Activated T-cell treated with anti-CD3 and anti-CD28 coated beads, Interleukin-2, amount 50 U/mL, for 72 hours (primary cell): ENCODE data around the gene WDFY4. TPM values are rescaled to one million over a fixed set of nuclear protein-coding genes. Genes with fewer than 3 reads are reported as not detected.

ENCODE experiments used
- ATAC-seq, 2 donors: fragments of 150-1000 bp; cut with Tn5 transposase; replicated peaks in 1 of 2; 2 replicates each; pipeline ENCODE4 v1.10.0; 2021; ENCODE audit warnings: moderate library complexity in 2 of 2, mild to moderate bottlenecking in 1 of 2
- DNase-seq, 2 donors: peaks; one replicate each; pipeline ENCODE4 v3.0.0; 2021 to 2022; ENCODE audit warnings: mixed read lengths in 1 of 2
- H3K27ac Mint-ChIP-seq: one replicate; pipeline ENCODE4 v1.8.0; 2022; ENCODE audit warnings: mild to moderate bottlenecking, moderate library complexity, mixed read lengths
- H3K27me3 Mint-ChIP-seq: one replicate; pipeline ENCODE4 v1.8.0; 2022; ENCODE audit warnings: low read depth, mixed read lengths
- H3K36me3 Mint-ChIP-seq, 2 donors: one replicate each; pipeline ENCODE4 v1.8.0; 2022; ENCODE audit warnings: mixed read lengths in 2 of 2, mild to moderate bottlenecking in 1 of 2; ENCODE audit not compliant: insufficient read depth in 2 of 2
- H3K4me1 Mint-ChIP-seq: one replicate; pipeline ENCODE4 v1.8.0; 2022; ENCODE audit warnings: low read depth, mixed read lengths
- H3K4me3 Mint-ChIP-seq, 2 donors: one replicate each; pipeline ENCODE4 v1.8.0; 2022; ENCODE audit warnings: mild to moderate bottlenecking in 2 of 2, mixed read lengths in 2 of 2, moderate library complexity in 2 of 2
- H3K9me3 Mint-ChIP-seq, 2 donors: one replicate each; pipeline ENCODE4 v1.8.0; 2022; ENCODE audit warnings: mixed read lengths in 2 of 2
- total RNA-seq, 2 donors: library from RNA; stranded (reverse); gene quantifications; one replicate each; pipeline ENCODE4 v1.2.3, GENCODE V29; 2022

The WDFY4 gene
- total RNA-seq, 2 donors from 2014 or later: 0.58 to 1.7 TPM

DNA sequence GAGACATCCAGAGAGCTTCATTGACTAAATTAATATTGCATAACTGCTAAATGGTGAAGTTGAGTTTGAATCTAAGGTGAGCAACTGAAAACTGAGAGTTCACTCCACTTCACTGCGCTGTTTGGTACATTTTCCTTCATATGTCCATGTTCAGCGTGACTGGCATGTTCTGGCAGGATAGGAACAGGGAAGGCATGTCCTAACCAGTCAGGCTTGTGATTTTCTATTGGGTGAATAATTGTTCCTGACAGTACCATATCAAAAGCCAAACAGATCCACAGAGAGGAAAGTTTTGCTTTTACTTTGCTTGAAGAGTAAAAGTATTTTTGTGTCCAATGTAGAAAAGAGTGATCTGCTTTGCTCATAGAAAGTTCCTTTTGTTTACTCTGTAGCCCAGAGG is 53.2 kb downstream of the WDFY4 start:
- no peak overlapping the region for H3K4me3 Mint-ChIP-seq
- H3K36me3 Mint-ChIP-seq: no peaks in the 10 kb centered on the region
- H3K4me1 Mint-ChIP-seq: no peaks in the 10 kb centered on the region
- H3K27ac Mint-ChIP-seq: no peak overlapping the region
- DNase-seq: no peak
- H3K27me3 Mint-ChIP-seq: no peaks in the 10 kb centered on the region
- ATAC-seq: no peak
- H3K9me3 Mint-ChIP-seq: no peaks in the 10 kb centered on the region

DNA sequence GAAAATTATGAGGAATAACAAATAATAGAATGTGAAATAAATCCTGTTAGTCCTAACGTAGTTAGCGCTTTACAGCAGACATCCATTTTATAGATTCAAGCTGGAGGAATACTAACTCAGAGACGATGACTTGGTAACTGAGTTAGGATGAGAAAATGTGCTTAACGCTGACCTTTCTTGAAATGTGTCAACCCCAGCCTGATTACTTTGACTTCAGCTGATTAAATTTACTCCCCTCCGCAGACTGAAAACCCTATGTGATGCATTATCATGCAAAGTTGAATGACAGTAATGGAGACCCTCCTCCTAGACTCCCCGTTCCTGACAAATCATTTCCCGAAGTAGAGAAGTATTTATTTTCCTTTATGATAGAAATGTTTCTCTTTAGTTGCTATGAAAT is 54.5 kb downstream of the WDFY4 start:
- Mint-ChIP-seq H3K4me1 (no peaks in the 10 kb centered on the region), H3K9me3 (no peaks in the 10 kb centered on the region), H3K27me3 (no peaks in the 10 kb centered on the region), H3K36me3 (no peaks in the 10 kb centered on the region), H3K4me3 (no peak overlapping the region), H3K27ac (no peak overlapping the region)
- ATAC-seq: no peak
- no peak for DNase-seq

DNA sequence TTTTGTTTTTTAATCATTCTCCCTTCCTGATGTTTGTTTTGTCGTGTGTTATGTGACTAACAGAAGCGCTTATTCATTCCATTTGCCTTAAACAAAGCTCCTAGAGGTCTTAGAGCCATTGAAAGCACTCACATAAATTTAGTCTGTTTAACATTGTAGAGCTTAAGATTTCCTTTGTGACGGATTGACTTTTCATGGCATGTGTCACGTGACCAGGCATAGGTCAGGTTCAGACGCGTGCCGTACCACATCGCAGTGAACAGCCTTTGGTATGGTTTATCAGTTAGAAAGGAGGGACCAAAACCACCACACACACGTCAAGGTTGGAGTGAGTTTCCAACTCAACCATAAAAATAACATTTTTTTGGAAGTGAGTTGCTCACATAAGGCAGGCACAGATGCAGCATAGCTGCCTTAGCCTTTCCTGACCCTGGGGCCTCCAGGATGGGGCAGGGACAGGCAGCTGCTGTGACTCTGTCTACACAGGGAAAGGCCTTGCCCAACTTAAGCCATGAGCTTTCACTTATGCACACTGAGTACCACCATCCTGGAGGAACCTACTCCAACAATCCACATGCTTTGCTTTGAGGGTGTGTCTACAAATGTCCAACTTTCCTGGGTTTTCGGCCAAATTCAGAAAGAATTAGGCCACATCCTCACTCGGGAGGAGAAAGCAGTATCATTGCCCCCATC is 55.5 kb downstream of the WDFY4 start:
- Mint-ChIP-seq H3K27ac (no peak overlapping the region), H3K36me3 (no peaks in the 10 kb centered on the region), H3K27me3 (no peaks in the 10 kb centered on the region), H3K4me3 (no peak overlapping the region), H3K9me3 (no peaks in the 10 kb centered on the region), H3K4me1 (no peaks in the 10 kb centered on the region)
- ATAC-seq (no peak), DNase-seq (no peak)

DNA sequence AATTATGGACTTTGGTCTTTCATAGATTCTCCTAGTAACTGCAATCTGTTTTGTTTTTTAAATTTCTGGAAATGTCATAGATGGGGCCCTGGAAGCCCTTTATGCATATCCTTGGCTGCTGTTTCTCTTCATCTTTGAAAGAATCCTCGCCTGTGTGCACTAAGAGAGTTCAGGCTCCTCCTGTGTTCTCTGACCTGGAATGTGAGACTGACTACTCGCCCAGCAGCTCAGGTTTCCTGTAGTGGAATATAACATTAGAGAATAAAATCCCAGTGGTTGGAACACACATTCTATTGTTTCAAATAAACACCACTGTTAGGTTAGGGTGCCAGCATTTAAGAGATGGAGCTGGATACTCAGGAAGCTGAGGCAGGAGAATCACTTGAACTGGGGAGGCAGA is 56.3 kb downstream of the WDFY4 start:
- H3K36me3 Mint-ChIP-seq: no peaks in the 10 kb centered on the region
- ATAC-seq (no peak), DNase-seq (no peak)
- no peak overlapping the region for H3K4me3 Mint-ChIP-seq
- no peaks in the 10 kb centered on the region for H3K4me1 Mint-ChIP-seq
- H3K27ac Mint-ChIP-seq: no peak overlapping the region
- H3K9me3 Mint-ChIP-seq: no peaks in the 10 kb centered on the region
- no peaks in the 10 kb centered on the region for H3K27me3 Mint-ChIP-seq

DNA sequence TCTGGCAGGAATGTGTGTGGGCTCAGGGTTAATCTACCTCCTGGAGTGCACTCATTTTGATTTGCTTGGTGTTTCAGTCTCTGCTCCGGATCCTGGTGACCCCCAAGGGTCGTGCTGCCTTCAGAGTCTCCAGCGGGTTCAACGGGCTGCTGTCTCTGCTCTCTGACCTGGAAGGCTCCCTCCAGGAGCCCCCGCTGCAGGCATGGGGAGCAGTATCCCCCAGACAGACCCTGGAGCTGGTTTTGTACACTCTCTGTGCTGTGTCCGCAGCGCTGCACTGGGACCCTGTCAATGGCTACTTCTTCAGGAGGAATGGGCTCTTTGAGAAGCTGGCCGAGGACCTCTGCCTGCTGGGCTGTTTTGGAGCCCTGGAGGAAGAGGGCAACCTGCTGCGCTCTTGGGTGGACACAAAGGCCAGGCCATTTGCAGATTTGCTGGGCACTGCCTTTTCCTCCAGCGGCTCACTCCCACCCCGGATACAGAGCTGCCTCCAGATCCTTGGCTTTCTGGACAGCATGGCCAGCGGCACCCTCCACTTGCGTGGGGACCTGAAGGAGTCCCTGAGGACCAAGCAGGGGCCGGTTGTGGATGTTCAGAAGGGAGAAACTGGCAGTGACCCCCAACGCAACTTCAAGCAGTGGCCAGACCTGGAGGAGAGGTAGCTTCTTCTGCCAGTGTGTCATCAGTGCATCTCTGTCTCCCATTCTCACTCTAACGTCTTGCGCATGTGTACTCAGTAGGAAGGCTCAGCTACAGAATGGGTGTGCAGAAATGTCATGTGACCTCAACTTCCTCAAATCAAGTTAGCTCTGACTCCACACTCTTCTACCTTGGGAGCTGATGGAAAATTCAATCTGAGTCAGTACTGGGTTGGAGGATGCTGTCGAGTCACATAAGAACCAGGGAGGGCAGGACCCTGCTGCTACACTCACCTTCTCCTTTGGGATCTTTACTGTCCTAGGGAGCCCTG is 58.5 kb downstream of the WDFY4 start:
- Mint-ChIP-seq H3K27me3 (no peaks in the 10 kb centered on the region), H3K4me1 (no peaks in the 10 kb centered on the region), H3K4me3 (no peak overlapping the region), H3K9me3 (peaks cover 2 to 4% of the 10 kb centered on the region in 2 donors), H3K27ac (no peak overlapping the region), H3K36me3 (peaks cover 0 to 1% of the 10 kb centered on the region in 2 donors)
- no peak for DNase-seq
- ATAC-seq: no peak

DNA sequence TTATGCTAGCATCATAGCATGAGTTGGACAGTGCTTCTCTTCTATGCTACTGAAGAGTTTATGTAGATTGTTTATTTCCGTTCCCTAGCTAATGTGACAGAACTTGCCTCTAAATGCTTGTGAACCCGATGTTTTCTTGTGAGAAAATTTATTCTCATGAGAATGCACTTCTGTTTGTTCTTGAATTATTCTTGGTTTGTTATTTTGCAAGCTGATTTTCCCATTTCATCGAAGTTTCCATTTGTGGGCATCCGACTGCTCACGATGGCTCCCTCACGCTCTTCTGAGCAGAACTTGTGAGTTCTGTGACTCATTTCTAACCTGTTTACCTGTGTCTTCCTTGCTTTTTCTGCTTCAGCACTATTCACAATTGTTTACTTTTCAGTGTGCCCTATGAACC is 59.9 kb downstream of the WDFY4 start:
- H3K4me3 Mint-ChIP-seq: no peak overlapping the region
- H3K36me3 Mint-ChIP-seq: peaks cover 0 to 1% of the 10 kb centered on the region in 2 donors
- H3K27me3 Mint-ChIP-seq: no peaks in the 10 kb centered on the region
- no peak overlapping the region for H3K27ac Mint-ChIP-seq
- DNase-seq: no peak
- peaks cover 4 to 5% of the 10 kb centered on the region in 2 donors for H3K9me3 Mint-ChIP-seq
- no peaks in the 10 kb centered on the region for H3K4me1 Mint-ChIP-seq
- no peak for ATAC-seq

DNA sequence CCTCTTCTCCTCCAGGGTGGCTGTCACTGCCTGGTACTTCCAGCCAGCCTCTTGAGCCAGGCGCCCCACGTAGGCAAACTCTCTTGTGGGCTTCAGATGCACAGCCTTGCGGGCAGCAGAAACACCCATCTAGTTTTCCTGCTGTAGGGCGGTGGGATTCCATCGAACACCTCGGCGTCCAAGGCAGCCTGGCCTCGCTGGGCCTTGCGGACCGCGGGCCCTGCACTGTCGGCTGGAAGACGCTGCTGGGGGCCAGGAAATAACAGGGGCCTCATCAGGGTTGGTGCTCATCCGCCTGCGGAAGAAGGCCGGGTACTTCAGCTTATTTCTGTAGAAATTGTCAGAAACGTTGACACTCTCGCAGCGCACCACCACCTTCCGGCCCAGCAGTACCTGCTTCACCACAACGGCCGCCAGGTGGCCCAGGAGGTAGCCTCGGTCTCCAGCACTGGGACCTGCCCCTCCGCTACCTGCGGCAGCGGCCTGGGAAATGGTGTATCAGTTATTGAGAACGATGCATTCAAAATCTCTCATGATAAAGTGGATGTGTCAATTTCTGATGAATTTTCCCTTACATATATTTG is 61.1 kb downstream of the WDFY4 start:
- no peaks in the 10 kb centered on the region for H3K27me3 Mint-ChIP-seq
- DNase-seq (no peak), ATAC-seq (no peak)
- no peak overlapping the region for H3K4me3 Mint-ChIP-seq
- no peaks in the 10 kb centered on the region for H3K4me1 Mint-ChIP-seq
- H3K27ac Mint-ChIP-seq: no peak overlapping the region
- H3K36me3 Mint-ChIP-seq: peaks cover 0 to 1% of the 10 kb centered on the region in 2 donors
- peaks cover 4 to 5% of the 10 kb centered on the region in 2 donors for H3K9me3 Mint-ChIP-seq

DNA sequence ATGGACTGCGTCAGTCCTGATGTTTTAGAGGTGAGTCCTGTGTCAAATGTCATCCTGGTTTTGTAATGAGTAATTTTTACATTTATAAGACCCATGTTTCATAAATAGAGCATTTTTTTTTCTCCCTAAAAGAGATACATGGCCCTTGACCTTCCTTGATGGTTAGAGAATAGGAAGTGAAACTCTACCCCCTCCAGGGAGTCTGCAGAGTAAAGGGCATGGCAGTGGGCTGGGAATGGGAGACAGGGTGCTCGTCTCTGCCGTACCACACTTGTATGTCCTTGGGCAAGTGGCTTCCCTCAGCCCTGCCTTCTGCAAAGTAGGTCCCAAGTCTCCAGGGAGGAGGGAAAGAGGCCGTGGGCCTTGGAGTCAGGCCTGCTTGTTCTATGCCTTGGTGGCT is 63.9 kb downstream of the WDFY4 start:
- Mint-ChIP-seq H3K4me1 (no peaks in the 10 kb centered on the region), H3K36me3 (peaks cover 0 to 1% of the 10 kb centered on the region in 2 donors), H3K4me3 (no peak overlapping the region), H3K27ac (no peak overlapping the region), H3K27me3 (no peaks in the 10 kb centered on the region), H3K9me3 (peaks cover 4 to 5% of the 10 kb centered on the region in 2 donors)
- no peak for ATAC-seq
- no peak for DNase-seq

DNA sequence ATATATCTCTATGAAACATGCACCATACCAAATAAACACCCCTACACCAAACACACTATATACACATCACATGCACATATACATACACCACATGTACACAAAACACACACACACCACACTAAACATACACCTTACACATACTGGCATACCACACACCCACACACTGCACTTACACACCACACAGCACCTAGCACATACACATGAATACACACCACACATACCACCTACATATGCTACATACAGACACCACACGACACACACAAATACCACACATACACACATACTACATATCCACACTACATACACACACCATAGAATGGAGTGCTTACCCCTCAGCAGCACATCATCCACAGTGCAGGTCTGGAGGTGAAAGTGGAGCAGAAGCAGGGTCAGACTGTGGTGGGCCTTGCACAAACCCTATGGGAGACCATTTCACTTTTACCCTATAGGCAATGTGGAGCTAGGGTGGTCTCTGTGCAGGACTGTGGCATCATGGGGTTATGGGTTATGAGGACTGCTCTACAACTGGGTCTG is 64.6 kb downstream of the WDFY4 start:
- Mint-ChIP-seq H3K9me3 (peaks cover 4 to 5% of the 10 kb centered on the region in 2 donors), H3K27ac (no peak overlapping the region), H3K4me1 (no peaks in the 10 kb centered on the region), H3K36me3 (peaks cover 0 to 1% of the 10 kb centered on the region in 2 donors), H3K27me3 (no peaks in the 10 kb centered on the region), H3K4me3 (no peak overlapping the region)
- DNase-seq (no peak), ATAC-seq (no peak)

DNA sequence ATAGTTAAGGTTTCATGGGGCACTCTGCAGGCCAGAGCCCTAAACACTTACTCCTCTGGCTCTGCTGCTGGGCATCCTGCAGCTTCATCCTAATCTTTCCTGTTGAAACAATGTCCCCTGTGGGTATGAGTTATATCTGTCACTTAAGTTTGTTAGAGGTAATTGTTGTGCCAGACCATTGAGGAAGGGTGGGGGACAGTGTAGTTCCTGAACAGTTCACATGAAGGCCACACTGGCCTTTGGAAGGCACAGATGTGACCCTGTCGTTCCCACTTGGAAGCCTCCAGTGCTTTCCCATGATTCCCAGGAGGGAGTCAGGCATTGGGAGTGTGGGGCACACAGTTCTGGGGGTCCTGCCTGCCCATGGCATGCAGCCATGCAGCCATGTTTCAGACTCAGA is 65.3 kb downstream of the WDFY4 start:
- ATAC-seq (no peak), DNase-seq (no peak)
- Mint-ChIP-seq H3K4me3 (no peak overlapping the region), H3K27ac (no peak overlapping the region), H3K4me1 (no peaks in the 10 kb centered on the region), H3K36me3 (peaks cover 0 to 1% of the 10 kb centered on the region in 2 donors), H3K27me3 (no peaks in the 10 kb centered on the region), H3K9me3 (peaks cover 4 to 5% of the 10 kb centered on the region in 2 donors)

DNA sequence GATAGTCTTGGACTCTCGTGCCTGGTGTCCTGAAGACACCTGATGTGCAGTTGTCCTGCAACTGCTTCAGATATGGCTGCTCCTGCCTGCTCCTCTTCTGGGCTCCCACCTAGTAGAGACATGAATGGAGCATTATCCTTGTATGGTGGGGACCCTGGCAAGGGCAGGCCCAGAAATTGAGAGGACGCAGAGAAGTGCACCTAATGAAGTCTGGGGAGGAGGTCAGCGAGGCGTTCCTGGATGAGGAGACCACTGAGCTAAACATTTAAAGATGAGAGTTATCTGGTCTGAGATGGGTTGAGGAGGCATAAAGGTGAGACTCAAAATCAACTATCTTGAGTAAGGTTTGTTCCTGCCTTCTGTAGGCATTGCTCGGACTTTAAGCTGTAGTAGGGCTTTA is 66.3 kb downstream of the WDFY4 start:
- no peak overlapping the region for H3K27ac Mint-ChIP-seq
- ATAC-seq (no peak), DNase-seq (no peak)
- peaks cover 4 to 5% of the 10 kb centered on the region in 2 donors for H3K9me3 Mint-ChIP-seq
- H3K4me1 Mint-ChIP-seq: no peaks in the 10 kb centered on the region
- H3K36me3 Mint-ChIP-seq: peaks cover 0 to 1% of the 10 kb centered on the region in 2 donors
- no peaks in the 10 kb centered on the region for H3K27me3 Mint-ChIP-seq
- no peak overlapping the region for H3K4me3 Mint-ChIP-seq

DNA sequence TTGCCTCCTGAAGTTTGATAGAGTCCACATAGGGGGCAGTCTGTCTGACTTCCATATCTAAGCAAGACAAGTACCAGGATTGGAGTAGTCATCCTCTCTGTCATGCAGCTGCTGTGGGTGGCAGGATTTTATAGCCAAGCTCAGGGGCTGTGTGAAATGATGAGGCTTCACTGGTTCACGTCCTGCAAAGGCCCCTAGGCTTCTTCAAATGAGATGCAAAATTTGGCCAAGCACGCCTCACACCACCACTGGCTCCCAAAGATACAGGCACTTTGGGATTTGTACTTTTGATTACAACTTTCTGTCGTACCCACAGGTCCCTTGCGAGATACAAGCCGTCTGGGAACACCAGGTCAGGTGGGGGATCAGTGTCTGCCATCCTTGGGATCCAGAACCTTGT is 67.1 kb downstream of the WDFY4 start:
- no peak overlapping the region for H3K4me3 Mint-ChIP-seq

DNA sequence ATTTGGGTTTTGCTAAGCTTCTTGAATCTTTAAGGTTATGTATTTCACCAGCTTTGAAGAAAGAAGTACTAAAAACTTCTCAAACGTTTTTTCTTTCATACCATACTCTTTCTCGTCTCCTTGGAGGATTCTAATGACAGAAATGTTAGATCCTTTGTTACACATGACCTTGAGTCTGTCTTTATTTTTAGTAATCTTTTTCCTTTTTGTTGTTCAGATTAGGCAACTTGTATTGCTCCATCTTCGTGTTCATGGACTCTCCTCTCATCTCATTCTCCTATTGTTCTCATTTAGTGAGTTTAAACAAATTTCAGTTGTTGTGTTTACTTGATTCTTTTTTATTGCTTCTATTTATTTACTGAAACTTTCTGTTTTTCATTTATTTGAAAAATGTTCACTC is 73.7 kb downstream of the WDFY4 start:
- no peaks in the 10 kb centered on the region for H3K36me3 Mint-ChIP-seq
- no peak for DNase-seq
- no peak for ATAC-seq

More for the DNA sequence above, 67.1 kb downstream of the WDFY4 start:
- Mint-ChIP-seq H3K27me3 (no peaks in the 10 kb centered on the region), H3K27ac (no peak overlapping the region), H3K4me1 (no peaks in the 10 kb centered on the region), H3K9me3 (peaks cover 4 to 5% of the 10 kb centered on the region in 2 donors), H3K36me3 (peaks cover 0 to 1% of the 10 kb centered on the region in 2 donors)
- ATAC-seq: no peak
- no peak for DNase-seq

More for the DNA sequence above, 73.7 kb downstream of the WDFY4 start:
- no peak overlapping the region for H3K4me3 Mint-ChIP-seq
- no peaks in the 10 kb centered on the region for H3K27me3 Mint-ChIP-seq
- H3K4me1 Mint-ChIP-seq: no peaks in the 10 kb centered on the region
- no peak overlapping the region for H3K27ac Mint-ChIP-seq
- H3K9me3 Mint-ChIP-seq: peaks cover 0 to 2% of the 10 kb centered on the region in 2 donors
